NCI-H128 (cell line): ENCODE results near the gene EDIL3.

Experiments
- DNase-seq: peaks from one replicate; lab custom pipeline; 2025; ENCODE audit not compliant: unreplicated experiment; lab: John Stamatoyannopoulos, UW

The EDIL3 gene

DNA sequence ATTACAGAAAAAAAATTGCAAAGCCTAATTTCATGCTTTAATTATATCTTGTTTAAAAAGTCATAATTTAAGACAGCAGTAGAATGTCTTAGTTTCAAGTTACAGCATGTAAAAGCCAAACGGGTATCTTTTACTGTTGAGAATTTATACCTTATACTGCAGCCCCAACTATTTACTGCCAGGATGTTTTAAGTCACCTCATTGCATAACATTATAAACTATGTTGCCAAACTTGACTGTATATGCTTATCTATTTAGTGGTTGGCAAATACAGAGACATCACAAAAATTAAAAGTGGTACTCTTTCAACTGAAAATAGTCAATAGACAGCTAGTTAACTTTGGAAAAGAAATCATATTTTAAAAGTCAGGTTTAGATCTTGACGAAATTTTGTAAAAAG is 119.5 kb downstream of the EDIL3 start:
- DNase-seq = no peak

DNA sequence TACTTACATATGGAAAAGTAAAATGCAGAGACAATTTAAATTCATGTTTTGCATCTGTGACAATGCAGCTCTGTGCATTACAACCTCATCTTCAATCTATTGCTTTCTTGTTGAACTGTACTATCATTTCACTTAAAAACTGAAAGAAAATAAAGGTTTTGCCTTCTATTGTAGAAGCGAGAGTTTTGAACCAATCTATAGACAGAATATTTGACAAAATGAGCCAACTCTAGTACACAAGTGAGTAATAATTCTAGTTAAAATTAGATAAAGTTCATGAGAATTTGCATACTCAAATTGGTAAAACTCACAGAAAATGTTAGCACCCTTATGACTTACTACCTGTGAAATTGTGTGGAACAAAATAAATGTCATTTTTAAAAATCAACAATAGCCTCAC is 123.7 kb downstream of the EDIL3 start:
- no peak for DNase-seq

DNA sequence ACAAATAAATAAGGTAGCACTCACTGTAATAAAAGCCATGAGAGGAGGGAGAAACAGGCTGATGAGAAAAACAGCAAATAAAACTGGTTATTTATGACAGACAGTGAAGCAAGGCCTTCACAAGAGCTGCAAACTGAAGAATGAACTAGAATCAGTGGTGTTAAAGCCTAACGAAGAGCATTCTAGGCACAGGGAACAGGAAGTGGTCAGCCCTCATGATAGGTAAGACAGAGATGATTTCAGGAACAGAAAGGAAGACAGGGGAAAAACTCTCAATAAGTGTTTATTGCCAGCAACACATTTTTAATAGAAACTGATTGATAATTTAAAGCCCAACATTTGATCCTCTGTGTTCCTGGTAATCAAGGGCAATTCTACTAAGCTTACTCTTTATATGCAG is 124.5 kb downstream of the EDIL3 start:
- DNase-seq = no peak

DNA sequence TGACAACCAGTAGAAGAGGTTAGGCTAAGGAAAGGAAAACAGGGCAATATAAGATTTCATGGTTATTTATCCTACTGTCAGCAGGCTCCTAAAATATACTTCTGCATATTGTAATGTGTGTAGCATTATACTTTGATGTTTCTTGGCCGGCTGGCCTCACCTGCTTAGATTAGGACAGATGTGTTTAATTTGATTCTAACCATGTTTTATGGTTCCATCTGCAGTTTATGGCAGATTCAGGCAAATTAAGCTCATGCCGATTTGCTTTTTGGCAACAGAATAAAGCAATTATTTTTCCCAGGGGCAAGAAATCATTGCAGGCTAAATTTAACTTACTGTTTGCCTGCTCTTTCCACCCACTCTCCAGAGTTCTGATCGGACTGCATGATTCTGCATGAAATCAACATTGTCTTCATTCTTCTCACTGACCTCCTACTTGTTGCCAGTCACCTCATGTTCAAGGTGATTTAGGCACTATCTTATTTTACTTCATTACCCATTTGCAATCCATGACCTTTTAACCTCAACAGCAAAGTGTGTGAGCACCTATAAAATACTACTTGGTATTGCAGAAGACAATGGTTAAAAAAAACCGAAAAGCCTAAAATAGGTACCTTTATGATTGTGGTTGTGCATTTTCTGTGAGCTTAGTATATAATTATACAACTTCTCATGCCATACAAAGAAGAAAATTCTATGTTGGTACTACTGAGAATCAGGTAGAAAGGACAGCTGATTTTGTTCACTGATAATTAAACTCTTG is 125.2 kb downstream of the EDIL3 start:
- DNase-seq = no peak

DNA sequence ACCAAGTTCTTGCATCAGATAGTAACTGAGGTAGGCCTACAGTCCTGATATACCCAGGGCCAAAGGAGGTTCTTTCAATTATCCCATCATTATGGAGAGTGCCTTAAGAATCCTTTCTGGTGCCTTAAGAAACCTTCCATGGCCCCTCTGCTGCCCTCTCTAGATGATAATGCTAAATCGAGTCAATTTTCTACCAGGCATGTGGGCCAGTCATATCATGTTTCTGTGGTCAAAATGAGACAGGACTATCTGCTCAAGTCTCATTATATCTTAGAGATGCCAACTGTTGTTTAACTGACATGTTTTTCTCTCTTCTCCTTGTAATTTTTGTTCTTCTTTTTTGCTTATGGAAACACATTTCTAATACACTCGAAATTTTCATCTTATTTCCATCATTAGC is 127.6 kb downstream of the EDIL3 start:
- no peak for DNase-seq

DNA sequence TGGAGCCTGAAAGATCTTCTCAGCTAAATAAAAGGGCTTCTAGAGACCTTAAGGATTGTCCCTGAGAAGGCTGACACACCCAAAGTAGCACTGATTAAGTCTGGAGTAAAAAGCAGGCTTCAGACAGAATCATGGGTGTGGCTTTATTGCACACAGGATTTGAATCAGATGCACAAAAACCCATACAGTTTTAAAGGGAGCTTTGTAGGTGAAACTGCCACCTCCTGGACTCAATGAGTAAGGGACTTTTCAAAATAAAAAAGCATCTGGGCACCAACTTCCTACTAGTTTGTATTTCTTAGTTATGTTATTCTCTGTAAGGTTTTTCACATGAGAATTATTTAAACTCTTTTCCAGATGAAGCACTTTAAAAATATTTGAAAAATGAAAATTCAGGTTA is 129.4 kb downstream of the EDIL3 start:
- DNase-seq = no peak

DNA sequence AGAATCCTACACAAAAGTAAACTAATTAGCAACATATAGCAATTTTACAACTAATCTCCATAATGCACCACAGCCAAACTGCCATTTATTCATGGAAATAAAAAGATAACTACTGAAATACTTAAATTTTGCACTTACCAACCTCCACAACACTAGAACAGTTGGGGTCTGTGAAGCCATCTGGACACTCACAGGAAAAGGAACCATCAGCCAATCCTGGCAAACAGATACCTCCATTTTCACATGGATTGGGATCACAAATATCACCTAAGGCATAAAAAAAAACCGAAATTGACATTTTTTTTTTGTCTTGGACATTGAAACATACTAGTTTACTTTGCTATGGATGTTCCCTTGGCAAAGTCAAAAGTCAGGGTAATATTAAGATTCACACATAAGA is 130.7 kb downstream of the EDIL3 start:
- no peak for DNase-seq

DNA sequence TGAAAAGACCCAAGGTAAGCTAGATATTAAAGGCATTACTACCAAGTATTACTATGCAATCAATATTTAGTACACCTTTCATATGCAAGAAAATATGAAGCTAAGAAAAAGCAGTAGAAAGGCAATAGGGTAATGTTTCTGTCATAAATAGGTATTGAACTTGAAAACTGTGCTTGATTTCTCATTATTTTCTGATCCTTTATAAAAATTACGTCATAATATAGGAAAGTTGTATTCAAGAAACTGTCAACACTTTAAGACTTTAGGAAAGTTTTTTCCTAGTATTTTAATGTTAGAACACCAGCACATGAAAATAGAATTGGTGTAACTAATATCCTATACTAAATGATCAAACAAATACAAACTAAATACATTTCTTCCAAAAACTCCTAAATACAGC is 133.2 kb downstream of the EDIL3 start:
- DNase-seq = no peak

DNA sequence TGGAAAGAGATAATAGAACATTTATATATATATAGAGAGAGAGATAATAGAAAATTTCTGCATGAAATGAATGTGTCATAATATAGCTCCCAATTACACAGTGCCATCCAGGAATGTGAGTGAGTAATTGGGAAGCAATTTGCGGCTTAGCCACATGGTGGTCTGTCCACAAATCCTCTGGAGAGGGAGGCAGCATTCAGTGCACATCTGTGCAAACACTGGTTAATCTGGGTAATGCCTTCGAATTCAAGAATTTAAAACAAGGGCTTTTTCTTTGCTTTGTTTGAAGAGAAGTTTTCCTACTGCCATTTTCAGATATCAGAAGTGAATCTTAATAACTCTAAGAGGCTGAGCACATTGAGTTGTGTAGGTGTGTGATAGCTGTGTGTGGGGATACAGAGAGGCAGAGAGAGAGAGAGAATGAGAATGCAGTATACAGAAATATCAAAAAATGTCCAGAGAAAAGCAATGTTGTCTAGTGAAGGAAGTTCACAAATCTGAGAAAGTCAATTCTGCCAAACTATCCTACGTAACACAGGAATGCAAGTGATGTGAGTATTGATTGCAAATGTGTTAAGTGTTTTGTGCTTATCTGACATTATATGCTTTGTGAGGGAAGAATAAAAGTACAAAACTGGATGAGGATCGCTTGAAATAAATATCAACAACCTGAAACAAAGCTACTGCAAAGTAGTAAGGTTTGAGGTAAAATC is 134.6 kb downstream of the EDIL3 start:
- DNase-seq = no peak

DNA sequence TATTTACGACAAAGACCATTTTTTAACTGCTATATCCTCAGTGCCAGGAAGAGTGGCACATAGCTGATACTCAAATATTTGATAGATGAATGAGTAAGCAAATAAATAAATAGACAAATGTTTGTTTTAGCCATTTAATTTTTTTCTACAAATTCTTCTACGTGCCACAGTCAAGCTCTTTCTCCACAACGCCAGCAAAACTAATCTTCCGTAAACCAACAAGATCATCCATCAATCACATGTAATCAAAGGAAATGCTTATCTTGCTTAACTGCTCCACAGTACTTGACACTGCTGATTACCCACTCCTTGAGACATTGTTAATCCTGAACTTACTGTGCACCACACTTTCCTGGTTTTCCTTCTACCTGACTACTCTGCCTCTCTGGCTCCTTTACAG is 136.7 kb downstream of the EDIL3 start:
- DNase-seq = no peak

DNA sequence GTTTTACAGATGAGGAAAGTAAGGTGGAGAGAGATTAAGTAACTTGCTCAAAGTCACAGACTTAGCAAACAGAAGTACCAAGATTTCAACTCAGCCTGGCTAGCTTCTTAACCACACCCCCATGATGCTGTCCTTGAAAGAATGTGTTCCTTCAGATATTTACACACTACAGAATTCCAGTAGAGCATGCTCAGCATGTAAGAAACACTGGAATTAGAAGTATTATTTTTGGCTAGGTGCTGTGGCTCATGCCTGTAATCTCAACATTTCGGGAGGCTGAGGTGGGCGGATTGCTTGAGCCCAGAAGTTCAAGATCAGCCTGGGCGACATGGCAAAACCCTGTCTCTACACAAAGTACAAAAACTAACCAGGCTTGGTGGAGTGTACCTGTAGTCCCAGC is 142.4 kb downstream of the EDIL3 start:
- no peak for DNase-seq

DNA sequence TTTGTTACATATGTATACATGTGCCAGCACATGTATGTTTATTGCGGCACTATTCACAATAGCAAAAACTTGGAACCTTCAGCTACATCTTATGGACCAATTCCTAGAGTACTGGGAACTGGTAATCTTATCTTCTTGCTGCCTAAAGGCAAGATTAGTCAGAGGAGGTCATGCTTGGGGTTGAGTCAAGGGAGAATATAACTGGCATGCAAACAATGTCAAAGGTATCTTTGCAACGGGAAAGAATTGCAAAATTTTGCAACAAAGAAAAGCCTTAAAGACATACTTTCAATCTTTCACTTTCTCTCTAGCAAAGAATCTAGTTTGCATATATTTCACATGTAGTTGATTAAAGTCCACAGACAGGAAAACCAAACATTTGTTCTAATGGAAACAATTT is 145.2 kb downstream of the EDIL3 start:
- no peak for DNase-seq

DNA sequence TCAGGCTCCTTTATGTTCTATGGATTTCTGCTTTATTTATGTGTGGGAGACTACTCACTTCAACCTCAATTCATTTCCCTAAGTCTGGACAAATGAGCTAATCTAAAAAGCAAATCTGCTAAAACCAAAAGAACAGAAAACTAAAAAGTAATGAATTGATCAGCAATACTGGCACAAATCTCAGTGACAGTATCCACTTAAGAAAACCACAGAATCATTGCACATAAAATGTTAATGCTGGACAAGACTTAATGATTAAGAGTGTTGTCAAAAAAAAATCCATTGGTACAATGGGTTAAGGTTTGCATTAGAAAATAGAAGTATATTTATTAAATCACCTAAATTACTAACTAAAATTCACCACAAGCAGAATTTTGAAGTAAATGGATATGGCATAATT is 147.6 kb downstream of the EDIL3 start:
- no peak for DNase-seq

DNA sequence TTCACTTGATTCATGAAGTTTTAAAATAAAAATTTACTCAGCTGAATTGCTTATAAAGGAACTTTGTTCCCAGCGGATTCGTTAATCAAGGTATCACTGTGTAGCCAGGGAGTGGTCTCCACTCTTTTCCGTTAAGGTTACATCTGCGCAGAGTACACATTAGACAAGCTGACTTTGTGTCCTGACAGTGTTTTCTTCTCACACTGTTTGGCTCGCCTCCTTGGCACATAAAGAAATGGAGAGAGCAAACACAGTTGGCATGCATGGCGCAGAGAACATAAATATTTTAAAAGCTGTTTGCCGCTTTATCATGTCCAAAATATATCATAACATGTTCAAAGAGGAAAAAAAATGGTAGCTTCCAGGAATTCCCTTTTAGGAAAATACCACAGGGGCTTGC is 153.2 kb downstream of the EDIL3 start:
- DNase-seq = no peak

DNA sequence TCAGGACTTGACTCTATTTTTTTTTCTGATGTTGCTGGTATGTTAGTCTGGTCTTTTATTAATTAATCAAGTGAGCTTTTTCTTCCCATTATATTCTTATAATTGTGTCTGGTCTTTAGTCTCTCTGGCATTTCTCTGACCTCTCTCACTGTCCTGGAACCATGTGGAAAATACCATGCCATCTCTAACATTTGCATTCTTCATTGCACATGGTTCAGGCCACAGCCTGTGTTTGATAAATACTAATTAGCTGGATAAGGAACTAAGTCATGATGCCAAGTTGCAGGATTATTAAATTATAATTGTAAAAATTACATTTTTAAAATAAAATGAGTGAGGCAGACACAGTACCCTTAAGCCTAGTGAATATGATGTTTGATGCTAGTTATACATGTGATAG is 155.6 kb downstream of the EDIL3 start:
- DNase-seq = no peak

DNA sequence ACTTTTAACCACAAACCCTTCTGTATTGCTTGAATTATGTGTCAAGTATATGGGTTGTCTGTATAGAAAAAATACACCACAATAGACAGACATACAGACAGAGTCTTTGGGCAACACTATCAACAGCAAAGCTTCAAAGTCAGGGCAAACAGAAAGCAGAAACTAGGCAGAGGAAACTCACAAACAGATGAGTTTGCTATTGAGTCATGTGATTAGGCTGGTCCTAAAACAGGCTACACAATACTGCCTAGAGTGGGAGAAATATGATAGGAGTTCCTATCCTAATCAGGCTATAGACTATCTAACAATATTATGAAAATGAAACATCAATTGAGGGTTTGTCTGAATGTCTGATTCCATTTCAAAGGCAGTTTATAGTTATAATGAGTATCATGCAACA is 156.4 kb downstream of the EDIL3 start:
- DNase-seq = no peak

DNA sequence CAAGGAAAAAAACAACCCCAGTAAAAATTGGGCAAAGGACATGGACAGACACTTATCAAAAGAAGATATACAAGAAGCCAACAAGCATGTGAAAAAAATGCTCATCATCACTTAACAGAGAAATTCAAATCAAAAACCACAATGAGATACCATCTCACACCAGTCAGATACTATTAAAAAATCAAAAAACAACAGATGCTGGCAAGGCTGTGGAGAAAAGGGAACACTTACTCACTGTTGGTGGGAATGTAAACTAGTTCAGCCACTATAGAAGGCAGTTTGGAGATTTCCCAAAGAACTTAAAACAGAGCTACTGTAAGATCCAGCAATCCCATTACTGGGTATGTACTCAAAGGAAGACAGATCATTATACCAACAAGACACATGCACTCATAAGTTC is 157.4 kb downstream of the EDIL3 start:
- no peak for DNase-seq

DNA sequence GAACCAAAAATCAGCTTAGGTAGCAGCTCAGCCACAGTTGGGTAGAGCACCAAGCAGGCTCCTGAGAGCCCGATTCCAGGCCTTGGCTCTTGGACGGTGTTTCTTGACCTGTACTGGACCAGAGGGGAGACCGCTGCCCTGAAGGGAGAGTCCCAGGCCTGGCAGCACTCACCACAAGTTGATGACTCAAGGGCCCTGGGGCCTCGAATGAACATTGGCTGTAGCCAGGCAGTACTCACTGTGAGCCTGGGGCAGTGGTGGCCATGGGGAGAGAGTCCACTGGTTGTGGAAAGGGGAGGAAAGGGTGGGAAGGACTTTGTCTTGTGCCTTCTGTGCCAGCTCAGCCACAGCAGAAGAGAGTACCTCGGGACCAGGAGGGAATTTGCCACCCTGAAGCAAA is 166.1 kb downstream of the EDIL3 start:
- no peak for DNase-seq

DNA sequence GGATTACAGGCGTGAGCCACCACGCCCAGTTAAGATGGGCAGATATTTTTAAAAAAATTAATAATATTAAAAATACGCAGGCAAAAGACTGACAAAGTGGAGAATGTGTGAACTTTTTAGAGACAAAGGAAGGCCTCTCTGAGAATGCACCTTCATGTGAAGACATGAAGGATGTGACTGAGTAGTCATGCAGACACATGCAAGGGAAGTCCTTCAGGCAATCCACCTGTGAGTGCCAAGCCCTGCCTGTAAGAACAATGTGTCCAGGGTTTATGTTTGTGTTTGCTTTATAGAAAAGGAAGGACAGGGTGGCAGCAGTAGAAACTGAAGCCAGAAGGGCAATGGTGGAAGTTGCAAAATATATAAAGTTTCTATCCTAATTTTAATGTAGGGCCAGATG is 169.2 kb downstream of the EDIL3 start:
- no peak for DNase-seq

DNA sequence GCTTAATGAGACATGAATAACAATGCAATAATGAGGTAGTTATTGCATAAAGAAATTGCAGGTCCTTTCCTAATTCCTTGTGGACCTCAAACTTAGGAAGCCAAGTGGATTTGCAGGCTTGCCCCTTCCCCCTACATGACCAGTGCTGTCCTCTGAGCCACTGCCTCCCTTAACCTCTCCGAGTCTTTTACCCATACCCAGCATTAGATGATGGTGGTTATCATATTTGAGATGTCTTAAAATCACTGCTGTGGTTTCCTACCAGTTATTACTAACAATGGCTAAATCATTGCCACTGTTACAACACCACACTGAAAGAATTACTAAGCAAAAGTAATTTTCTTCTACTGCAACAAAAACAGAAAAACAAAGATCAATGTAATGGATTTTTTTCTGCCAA is 170.8 kb downstream of the EDIL3 start:
- no peak for DNase-seq

DNA sequence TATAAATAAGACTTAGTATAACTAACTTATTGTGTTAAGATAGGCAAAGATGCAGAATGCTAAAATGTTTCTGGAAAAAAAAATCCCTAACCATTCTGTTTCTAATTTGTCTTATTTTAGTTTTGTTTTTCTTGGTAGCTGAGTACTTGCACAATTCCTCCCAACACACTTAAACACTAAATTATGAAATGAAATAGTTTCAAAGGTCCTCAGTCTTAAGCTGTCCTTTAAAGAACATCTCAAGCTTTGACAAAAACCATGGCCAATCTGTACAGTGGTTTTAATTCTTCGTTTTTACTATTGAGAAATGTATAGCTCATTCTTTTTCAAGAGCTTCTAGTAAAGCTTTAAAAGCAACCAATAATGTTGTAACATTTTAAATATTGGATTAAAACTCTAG is 171.5 kb downstream of the EDIL3 start:
- DNase-seq = no peak

DNA sequence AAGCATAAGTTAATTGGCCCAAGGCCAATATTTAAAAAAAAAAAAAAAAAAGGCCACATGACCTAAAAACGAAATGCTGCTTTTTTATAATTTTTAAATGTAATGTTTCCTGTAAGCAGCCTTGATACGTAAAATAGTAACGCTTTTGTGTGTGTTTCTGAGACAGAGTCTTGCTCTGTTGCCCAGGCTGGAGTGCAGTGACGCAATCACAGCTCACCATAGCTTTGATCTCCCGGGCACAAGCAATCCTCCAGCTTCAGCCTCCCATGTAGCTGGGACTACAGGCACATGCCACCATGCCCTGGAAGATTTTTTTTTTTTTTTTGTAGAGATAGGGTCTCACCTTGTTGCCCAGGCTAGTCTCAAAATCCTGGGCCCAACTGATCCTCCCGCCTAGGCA is 179.9 kb downstream of the EDIL3 start:
- no peak for DNase-seq

DNA sequence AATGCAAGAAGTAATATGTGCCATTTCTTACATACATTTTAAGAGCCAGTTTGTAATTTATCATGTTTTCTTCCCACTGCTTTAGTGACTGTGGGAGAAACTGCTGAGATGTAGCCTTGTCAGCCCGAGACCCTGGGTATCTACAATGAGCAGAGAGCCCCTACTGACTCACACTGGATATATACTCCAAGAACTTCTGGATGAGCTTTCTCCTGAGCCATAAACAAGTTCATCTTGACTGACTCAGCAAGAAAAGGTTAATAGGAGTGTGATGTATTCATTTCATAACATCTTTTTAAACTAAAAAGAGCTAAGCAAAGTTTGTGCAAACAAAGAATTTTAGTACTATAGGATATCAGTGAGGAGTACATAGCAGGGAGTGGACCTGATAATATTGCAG is 182.5 kb downstream of the EDIL3 start:
- DNase-seq = no peak
